ENCODE measurements around the gene GPR135.

DNA sequence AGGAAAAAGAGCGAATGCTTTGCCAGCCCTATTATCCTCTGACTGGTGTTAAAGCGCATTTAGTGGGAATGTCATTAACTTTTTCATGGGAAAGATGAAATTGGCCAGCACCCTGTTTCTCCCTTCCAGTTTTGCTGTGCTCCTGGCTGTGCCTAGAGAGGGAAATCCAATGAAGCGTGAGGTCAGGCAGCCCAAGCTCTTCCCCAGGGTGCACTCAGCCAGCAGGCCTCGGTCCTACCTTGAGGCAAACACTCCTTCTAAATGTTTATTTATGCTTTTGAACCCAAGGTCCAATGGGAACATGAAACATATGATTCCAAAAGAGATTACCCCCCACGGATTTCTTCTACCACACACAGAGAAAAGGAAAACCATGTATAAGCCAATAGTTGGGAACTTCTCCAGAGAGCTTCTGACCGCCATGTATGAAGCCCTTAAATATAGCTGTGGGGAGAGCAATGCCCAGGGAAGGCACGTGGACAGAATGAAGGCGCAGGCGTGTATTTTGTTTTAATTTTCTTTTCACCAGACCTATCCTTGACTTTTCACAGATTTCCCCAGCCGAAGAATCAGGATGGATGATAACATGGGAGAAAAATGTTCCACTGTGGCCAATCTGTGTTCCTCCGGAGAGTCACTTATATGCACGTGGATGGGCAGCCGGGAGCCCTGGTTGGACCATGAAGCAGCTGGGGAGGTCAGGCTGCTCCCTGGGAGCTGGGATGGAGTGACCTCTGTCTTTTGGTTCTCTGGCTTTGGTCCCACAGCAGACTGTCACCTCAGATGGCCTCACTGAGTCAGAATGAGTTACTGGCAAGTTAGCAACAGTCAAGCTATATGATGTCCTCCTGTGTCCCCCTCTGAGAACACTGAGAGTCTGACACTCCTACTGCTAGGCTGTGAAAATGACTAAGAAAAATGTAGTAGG is 37.3 kb downstream of the GPR135 start:
- TF ChIP-seq CTCF (optimal IDR thresholded peaks at IDR 0.05 in 1 of 3, IDR thresholded peaks at IDR 0.05 in 1 of 3, conservative IDR thresholded peaks at IDR 0.05 in 1 of 3; ENCODE audit: extremely low read depth in 1 of 3, insufficient read depth in 2 of 3, low read length in 3 of 3) (no peak), EZH2 (IDR thresholded peaks at IDR 0.05; ENCODE audit: low read length) (no peak)
